ENCODE results near the gene RCOR1.
"Not testable (repeated sequence)": the region's sequence is repeated elsewhere in the genome, so short reads cannot be mapped to it uniquely, and the experiment has no call there.

RCOR1 gene

GRCh38 chr14:102571043-102571442, 21.4 kb upstream of the RCOR1 start:
- no peak for DNase-seq

GRCh38 chr14:102571478-102572042, 20.9 kb upstream of the RCOR1 start:
- DNase-seq: no peak

DNA sequence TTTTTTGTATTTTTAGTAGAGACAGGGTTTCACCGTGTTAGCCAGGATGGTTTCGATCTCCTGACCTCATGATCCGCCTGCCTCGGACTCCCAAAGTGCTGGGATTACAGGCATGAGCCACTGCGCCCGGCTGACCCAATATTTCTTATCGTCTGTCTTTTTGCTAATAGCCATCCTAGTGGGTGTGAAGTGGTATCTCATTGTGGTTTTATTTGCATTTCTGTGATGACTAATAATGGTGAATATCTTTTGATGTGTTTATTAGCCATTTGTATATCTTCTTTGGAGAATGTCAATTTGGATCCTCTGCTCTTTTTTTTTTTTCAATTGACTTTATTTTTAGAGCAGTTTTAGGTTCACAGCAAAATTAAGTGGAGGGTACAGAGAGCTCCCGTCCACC, 19.3 kb upstream of the RCOR1 start:
- not testable (repeated sequence) for DNase-seq

- no peak for DNase-seq
Measured at GRCh38 chr14:102573591-102574046, 18.8 kb upstream of the RCOR1 start.

DNA sequence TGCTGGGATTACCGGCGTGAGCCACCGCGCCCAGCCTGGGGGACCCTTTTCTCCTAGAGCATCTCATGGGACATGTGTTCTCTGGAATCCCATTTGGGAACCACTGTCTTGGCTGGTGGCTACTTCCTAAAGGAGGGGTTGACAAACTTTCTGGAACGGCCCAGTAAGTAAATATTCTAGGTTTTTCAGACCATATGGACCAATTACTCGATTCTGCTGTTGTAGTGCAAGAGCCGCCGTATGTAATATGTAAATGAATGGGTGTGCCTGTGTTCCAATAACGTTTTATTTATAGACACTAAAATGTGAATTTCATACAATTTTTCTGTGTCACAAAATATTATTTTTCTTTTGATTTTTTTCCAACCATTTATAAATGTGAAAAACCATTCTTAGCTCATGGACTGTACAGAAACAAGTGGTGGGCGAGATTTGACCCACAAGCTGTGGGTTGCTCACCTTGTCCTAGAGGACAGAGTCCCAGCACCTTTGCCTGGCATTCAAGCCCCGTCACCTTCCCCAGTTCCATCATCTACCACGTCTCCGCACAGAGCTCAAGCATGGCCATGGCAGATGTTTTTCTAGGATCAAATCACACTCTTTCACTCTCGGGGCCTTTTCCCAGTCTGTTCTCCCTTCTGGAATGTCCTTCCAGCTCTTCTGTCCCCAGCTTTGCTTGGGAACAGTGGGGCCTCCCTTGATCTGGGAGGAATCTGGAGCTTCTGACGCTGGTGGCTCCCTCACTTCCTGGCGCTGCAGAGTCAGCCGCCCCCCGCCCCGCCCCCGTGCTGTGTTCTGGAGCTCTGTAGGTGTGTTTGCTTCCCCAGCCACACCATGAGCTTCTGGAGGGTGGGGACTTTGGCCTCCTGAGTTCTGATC, 17.9 kb upstream of the RCOR1 start:
- peak; percentile 25 for DNase-seq

DNA sequence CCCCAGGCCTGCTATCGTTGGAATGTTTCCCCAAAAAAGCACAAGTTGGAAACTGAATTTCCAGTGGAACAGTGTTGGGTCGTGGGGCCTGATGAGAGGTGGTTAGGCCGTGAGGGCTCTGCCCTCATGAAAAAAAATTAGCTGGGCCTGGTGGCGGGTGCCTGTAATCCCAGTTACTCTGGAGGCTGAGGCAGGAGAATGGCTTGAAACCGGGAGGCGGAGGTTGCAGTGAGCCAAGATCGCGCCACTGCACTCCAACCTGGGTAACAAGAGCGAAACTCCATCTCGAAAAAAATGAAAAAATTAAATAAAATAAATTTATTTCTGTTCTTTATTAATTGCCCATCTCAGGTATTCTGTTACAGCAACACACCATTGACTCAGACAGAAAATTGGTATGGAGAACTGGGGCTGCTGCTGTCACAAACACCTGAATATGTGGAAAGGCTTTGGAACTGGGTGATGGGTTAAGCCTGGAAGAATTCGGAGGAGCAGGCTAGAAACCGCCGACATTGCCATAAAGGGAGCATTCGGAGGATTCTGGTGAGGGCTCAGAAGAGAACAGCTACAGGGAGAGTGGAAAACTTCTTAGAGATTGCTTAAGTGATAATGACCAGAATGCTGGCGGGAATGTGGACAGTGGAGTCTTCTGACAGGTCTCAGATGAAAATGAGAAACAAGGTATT, 17.1 kb upstream of the RCOR1 start:
- DNase-seq: no peak

DNA sequence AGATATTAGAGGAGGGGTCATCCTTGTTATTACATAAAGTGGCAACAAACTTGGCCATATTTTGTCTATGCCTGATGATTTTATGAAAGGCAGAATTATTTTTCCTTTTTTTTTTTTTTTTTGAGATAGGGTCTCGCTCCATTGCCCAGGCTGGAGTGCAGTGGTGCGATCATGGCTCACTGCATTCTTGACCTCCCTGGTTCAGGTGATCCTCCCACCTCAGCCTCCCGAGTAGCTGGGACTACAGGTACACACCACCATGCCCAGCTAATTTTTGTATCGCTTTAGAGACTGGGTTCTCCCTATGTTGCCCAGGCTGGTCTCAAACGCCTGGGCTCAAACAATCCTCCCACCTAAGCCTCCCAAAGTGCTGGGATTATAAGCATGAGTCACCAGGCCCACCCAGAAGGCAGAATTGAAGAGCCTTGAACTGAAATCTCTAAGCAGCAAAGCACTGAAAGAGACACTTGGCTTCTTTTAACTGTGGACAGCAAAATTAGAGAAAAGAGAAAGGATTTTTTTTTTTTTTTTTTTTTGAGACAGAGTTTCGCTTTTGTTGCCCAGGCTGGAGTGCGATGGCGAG, 16.5 kb upstream of the RCOR1 start:
- DNase-seq: peak; percentile 32

DNA sequence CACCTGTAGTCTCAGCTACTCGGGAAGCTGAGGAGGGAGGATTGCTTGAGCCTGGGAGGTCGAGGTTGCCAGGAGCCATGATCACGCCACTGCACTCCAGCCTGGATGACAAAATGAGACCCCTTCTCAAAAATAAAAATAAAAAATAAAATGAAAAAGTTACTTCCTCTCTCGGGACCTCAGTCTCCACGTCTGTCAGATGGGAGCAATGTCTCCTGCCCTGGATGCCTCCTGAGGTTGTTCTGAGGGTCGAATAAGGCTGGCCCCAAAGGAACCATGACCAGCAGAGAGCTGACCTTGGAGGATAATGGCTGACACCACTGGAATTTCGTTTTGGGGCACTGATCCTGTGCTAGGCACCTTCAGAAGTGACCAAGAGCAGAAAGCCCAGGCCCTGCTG, 13.6 kb upstream of the RCOR1 start:
- DNase-seq: no peak

GRCh38 chr14:102579696-102580549, 12.5 kb upstream of the RCOR1 start:
- DNase-seq: peak; percentile 89

- no peak for DNase-seq
Measured at GRCh38 chr14:102580550-102581110, 11.8 kb upstream of the RCOR1 start.

- DNase-seq: no peak
Measured at GRCh38 chr14:102581193-102581592, 11.3 kb upstream of the RCOR1 start.

DNA sequence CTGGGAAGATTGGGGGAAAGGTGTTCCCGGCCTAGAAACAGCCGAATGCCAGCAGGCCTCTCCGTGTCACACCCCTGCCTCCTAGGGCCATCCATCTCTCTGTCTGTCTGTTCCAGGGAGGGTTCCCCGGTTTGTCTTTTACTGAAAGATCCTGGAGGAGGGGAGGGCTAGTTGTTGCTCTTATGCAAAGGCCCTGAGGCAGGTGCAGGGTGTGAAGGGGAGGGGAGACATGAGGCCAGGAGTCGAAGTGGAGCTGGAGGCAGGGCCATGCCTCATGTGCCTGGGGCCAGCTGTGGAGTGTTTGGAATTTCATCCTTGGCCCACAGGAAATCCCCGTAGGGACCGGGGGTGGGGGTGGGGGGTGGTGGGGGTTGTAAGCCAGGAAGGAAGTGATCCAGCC, 8.7 kb upstream of the RCOR1 start:
- peak; percentile 27 for DNase-seq

DNA sequence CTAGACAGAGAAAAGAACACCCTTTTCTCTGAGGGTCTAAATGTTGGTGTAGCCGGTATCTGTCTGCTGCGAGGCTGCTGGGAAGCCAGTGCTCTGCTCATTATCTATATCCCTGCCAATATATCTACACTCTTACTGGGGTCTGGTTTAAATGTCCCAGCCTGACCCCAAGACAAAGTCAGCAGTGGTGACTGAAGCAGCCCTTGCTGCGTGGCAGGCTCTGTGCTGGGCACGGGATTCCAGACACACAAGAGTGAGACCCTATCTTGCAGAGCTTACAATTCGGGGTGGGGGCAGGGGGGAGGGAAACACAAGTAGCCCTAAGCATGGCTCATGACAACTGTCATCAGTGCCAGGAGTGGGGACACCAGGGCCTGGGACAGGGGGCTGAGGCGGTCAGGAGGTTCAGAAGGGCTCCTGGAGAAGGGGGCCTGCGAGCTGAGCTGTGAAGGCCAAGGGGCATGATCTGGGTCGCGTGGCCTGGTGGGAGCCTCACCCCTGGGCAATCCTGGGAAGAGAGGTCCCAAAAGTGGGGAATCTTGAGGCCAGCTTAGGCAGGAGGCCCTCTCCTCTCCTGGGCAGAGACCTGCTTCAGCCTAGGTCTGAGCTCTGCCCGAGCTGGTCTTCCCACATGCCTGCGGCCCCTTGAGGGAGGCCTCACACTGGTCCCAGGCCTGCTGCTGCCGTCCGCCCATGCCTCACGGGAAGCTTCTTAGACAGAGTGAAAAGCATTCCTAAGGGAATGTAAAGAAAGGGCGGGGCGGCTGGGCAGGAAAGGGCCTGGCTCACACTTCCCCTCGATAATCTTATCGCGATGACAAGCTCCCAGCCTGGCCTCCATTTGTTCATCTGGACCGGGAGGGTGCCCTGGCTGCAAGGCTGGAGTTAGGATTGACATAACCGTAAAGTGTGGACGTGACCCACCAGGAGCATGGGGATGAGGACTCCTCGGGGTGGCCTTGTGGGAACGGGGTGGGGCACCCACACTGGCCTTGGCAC, 7.3 kb upstream of the RCOR1 start:
- peak; percentile 52 for DNase-seq

GRCh38 chr14:102586420-102587104, 5.9 kb upstream of the RCOR1 start:
- DNase-seq: peak; percentile 64

DNA sequence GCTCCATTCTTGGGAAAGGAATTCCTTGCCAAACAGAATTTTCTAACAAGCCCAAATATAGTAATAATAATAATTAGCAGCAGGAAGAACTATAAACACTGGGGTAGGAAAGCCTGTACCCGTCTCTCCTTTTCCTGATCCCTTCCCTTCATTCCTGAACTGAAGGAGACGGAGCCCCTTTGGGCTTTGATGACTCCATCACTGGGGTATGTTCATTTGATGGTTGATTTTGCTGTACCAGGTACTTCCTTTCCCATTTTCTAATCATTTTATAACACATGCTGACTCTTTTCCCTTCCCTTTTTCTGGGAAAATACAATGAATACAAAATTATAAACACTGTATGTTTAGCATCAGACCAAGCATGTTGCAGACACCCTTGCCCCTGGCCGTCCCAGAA, 3.6 kb upstream of the RCOR1 start:
- no peak for DNase-seq

DNA sequence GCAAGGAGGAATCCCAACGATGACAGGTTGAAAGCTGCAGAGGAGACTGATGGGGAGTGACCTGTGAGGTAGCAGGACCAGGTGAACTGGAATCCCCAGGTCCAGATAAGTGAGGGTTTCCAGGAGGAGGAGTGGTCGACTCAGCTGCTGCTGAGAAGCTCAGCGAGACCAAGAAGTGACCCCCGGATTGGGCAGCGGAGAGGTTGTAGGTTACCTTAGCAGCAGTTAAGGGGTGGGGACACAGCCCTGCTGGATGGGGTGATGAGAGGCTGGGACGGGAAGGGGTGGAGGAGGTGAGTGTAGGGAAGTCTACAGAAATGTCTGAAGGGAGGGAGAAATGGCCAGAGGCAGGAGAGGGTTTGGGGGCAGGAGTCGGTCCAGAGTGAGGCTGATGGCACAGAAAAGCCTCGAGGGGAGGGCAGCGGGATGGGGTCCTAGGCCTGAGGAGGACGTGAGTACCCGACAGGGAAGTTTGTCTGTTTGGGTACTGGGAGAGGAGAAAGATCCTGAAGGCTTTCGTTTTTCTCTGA, 2.6 kb upstream of the RCOR1 start:
- no peak for DNase-seq

DNA sequence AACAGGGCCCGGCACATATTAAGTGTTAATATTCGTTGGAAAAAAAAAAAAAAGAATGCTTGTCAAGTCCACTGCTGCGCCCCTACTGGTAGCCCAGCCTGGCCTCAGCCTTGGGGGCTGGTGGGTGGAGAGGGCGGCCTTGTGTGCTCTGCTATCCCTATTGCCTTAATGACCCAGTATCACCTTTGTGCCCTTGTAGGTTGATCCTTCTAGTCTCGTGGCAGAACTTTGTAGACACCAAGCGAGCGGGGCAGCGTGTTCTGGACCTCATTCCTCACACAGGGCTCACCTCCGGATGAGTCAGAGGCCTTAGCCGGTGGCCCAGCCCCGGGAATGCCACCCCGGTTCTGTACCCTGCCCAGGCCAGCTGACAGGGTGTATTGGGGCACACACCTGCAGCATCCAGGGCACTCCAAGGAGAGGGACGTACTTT, 1.8 kb upstream of the RCOR1 start:
- no peak for DNase-seq

DNA sequence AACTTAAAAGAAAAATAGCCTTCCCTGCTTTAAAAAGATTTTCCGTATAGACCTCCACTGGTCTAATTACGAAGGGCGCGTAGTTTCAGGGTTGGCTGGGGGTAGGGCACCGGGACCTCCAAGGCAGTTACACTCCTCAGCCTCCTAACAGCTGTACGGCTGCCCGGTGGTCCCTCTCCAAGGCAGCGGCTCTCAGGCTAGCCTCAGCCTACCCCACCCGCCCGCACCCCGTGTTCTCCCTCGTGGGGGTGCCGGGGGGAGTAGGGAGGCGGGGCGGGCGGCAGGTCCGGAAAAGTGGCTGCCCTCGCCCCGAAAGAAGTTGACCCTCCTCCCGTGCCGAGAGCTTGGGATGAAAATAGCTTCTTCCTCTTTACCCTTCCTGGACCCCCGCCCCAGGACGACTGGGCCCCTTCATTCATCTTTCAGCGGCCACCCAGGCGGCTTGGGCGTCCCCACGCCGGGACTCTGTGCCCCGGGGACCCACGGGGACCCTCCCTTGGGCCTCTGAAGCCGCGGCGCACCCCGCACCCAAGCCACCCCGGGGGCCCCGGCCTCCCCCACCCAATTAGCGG, 991 bp upstream of the RCOR1 start:
- DNase-seq: no peak

DNA sequence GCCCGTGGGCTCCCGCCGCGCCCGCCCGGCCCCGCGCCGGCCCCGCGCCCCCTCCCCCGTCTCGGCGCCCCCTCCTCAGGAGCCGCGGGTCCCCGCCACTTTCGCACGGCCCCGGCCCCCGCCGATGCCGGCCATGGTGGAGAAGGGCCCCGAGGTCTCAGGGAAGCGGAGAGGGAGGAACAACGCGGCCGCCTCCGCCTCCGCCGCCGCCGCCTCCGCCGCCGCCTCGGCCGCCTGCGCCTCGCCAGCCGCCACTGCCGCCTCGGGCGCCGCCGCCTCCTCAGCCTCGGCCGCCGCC, 263 bp downstream of the RCOR1 start:
- DNase-seq: no peak
